ENCODE results near the gene SH3RF3.

DNA sequence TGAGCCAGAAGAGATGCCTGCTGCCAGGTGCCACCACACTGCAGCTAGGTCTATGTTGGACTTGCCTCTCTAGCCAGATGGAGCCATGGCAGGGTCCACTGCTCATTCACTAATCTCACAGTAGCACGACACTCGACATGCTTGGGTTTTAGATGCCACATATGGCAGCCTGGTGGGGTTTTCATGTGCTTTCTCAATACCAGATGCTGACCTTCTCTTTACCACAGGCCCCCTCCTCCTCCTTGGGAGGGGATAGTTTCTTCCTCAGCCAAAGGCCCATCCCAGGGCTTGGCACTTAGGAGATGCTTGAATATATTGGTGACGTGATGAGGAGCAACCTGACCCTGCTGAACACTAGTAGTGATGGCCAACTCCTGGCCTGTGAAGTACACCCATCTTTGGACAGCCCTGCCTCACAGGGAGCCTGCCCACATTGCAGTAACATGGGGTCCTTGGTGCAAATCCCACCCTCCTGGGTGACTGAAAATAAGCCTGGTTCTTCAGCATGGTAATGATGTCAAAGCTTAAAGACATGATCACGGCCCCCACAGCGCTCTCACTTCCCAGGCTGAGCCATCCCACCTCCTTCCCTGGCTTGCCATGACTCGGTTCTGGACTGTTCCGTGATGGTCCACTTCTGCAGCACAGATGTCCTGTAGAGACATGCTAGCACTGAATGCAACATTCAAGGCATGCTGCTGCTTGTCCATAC lies 227.5 kb downstream of the SH3RF3 start:
- TF ChIP-seq ZNF70 (CRISPR knock-in tag; IDR thresholded peaks at IDR 0.05) (no peak), ZNF565 (CRISPR knock-in tag; conservative IDR thresholded peaks at IDR 0.05; ENCODE audit: low read depth) (no peak), ISL1 (CRISPR knock-in tag; IDR thresholded peaks at IDR 0.05) (no peak), GLIS3 (CRISPR knock-in tag; IDR thresholded peaks at IDR 0.05) (no peak)
- TF ChIP-seq, protein P1, sequence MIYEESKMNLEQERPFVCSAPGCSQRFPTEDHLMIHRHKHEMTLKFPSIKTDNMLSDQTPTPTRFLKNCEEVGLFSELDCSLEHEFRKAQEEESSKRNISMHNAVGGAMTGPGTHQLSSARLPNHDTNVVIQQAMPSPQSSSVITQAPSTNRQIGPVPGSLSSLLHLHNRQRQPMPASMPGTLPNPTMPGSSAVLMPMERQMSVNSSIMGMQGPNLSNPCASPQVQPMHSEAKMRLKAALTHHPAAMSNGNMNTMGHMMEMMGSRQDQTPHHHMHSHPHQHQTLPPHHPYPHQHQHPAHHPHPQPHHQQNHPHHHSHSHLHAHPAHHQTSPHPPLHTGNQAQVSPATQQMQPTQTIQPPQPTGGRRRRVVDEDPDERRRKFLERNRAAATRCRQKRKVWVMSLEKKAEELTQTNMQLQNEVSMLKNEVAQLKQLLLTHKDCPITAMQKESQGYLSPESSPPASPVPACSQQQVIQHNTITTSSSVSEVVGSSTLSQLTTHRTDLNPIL (CRISPR knock-in tag; IDR thresholded peaks at IDR 0.05; ENCODE audit: low read depth), result no peak

Measured in SK-N-SH treated with all-trans-retinoic acid at 6 μM for 48 hours (cell line).